GM18520 (cell line): Measurements from ENCODE around the gene MED1.
"Not testable (repeated sequence)": the region's sequence is repeated elsewhere in the genome, so short reads cannot be mapped to it uniquely, and the experiment has no call there.

ENCODE experiments used
- ATAC-seq: cut with Tn5 transposase; IDR thresholded peaks from one replicate; pipeline ENCODE4 v1.9.1; 2021; ENCODE audit not compliant: unreplicated experiment

Gene MED1, protein sequence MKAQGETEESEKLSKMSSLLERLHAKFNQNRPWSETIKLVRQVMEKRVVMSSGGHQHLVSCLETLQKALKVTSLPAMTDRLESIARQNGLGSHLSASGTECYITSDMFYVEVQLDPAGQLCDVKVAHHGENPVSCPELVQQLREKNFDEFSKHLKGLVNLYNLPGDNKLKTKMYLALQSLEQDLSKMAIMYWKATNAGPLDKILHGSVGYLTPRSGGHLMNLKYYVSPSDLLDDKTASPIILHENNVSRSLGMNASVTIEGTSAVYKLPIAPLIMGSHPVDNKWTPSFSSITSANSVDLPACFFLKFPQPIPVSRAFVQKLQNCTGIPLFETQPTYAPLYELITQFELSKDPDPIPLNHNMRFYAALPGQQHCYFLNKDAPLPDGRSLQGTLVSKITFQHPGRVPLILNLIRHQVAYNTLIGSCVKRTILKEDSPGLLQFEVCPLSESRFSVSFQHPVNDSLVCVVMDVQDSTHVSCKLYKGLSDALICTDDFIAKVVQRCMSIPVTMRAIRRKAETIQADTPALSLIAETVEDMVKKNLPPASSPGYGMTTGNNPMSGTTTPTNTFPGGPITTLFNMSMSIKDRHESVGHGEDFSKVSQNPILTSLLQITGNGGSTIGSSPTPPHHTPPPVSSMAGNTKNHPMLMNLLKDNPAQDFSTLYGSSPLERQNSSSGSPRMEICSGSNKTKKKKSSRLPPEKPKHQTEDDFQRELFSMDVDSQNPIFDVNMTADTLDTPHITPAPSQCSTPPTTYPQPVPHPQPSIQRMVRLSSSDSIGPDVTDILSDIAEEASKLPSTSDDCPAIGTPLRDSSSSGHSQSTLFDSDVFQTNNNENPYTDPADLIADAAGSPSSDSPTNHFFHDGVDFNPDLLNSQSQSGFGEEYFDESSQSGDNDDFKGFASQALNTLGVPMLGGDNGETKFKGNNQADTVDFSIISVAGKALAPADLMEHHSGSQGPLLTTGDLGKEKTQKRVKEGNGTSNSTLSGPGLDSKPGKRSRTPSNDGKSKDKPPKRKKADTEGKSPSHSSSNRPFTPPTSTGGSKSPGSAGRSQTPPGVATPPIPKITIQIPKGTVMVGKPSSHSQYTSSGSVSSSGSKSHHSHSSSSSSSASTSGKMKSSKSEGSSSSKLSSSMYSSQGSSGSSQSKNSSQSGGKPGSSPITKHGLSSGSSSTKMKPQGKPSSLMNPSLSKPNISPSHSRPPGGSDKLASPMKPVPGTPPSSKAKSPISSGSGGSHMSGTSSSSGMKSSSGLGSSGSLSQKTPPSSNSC (N-terminal part only)

DNA sequence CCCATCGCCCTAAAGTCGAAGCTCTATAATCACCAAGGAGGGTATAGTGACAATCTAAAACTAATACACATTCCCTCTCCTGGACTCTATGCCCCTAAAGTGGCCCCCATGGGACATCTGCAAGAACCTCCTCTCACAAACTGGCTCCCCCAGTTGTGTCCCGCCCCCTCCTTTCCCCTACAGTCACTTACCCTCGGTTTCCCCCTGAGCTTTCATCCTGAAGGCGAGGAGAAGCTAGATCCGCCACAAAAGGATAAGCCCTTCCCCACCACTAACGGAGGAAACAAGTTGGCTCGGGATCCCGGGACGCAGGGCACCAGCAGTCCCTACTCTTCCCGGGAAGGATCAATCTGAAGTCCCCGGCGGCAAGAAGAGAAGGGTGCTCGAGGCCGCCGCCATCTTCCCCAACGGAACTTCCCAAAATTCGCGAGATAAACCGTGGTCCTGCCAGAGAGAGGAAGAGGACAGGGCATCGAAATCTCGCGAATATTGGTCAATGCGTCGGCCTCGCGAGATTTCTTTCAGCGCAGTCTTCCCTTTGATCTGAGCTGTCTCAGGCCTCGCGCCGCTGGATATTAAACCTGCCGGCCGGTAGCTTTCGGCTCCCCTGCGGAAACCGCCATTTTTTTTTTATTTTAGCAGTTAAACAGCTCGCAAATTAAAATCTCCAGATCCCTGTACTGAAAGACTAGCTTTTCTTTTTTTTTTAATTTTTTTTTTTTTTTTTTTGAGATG, at the start of gene MED1:
Gene MED1, minus strand, starts transcription at position 417 of the 735 bp plus-strand sequence. Its CDS starts 201 bp downstream, at position 216.
- peak; percentile 90 for ATAC-seq

DNA sequence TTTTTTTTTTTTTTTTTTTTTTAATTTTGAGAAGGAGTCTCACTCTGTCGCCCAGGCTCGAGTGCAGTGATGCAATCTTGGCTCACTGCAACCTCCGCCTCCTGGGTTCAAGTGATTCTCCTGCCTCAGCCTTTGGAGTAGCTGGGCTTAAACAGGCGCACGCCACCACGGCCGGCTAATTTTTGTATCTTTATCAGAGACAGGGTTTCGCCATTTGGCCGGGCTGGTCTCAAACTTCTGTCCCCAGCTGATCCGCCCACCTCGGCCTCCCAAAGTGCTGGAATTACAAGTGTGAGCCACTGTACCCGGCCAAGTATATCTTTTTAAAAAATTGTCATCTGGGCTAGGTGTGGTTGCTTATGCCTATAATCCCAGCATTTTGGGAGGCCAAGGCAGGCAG, 45.9 kb upstream of the MED1 start:
- not testable (repeated sequence) for ATAC-seq

DNA sequence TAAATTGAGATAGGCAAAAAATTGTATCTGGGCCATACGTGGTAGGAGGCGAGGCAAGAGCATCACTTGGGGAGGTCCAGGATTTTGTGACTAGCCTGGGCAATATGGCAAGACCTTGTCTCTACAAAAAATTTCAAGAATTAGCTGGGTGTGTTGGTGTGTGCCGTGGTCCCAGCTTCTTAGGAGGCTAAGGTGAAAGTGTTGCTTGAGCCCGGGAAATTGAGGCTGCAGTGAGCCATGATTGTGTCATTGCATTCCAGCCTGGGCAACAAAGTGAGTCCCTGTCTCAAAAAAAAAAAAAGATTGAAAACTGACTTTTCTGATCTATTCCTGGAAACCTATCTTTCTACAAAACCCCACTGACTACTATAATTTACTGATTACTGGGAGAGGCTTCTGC, 36.9 kb upstream of the MED1 start:
- no peak for ATAC-seq

DNA sequence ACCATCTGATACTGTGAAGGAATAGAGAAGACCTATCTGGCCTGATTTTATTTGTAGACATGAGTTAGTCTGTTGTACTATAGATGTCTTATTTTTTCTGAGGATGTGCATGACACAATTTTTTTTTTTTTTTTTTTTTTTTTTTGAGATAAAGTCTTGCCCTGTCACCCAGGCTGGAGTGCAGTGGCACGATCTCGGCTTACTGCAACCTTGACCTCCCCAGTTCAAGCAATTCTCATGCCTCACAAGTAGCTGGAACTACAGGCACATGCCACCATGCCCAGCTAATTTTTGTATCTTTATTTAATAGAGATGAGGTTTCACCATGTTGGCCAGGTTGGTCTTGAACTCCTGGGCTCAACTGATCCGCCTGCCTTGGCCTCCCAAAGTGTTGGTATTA, 36.4 kb upstream of the MED1 start:
- not testable (repeated sequence) for ATAC-seq

DNA sequence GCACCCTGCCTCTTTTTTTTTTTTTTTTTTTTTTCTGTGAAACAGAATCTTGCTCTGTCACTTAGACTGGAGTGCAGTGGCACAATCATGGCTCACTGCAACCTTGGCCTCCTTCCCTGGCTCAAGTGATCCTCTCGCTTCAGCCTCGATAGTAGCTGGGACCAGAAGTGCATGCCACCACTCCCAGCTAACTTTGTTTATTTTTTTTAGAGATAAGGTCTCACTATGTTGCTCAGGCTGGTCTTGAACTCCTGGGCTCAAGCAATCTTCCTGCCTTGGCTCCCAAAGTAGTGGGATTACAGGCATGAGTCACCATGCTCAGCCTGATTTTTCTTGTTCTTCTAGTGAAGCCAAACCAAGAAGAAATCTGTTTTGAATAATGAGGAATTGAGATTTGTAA, 35.2 kb upstream of the MED1 start:
- no peak for ATAC-seq

DNA sequence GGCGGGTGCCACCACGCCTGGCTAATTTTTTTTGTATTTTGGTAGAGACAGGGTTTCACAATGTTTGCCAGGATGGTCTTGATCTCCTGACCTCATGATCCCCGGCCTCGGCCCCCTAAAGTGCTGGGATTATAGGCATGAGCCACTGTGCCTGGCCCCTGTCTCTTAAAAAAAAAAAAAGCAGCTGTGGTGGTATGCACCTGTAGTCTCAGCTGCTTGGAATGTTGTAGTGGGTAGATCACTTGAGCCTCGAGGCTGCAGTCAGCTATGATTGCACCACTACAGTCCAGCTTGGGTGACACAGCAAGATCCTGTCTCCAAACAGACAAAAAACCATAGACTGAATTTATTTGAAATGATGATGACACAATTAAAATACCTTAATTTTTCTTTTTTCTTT, 34.5 kb upstream of the MED1 start:
- no peak for ATAC-seq

DNA sequence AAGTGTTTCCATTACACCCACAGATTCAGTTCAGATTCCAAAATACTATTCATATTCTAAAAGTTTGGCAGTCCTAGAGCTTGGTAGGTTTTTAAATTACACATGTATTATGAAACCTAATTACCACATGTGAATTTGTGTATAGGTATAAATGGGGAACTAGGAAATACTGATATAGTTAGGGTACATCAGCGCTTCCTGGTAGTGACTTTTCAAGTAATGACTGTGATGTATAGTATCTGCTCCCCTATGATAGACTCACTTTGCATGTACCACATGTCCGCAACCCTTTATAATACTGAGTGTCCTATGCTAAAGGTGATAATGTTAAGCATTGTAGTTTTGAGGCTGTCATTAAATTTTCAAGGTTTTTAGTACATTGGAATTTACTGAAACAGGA, 33.1 kb upstream of the MED1 start:
- ATAC-seq, result peak; percentile 56

DNA sequence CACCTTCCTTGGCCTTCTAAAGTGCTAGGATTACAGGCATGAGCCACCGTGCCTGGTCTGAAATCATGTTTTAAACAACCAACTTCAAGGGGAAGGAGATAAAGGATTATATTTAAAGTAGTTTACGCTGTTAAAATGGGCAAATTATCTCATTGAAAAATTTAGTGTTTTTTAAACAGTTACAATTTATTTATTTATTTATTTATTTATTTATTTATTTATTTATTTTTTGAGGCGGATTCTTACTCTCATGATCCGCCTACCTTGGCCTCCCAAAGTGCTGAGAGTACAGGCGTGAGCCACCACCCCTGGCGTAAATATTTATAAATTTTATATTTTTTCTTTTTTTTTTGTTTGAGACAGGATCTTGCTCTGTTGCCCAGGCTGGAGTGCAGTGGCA, 32.4 kb upstream of the MED1 start:
- ATAC-seq, result no peak

DNA sequence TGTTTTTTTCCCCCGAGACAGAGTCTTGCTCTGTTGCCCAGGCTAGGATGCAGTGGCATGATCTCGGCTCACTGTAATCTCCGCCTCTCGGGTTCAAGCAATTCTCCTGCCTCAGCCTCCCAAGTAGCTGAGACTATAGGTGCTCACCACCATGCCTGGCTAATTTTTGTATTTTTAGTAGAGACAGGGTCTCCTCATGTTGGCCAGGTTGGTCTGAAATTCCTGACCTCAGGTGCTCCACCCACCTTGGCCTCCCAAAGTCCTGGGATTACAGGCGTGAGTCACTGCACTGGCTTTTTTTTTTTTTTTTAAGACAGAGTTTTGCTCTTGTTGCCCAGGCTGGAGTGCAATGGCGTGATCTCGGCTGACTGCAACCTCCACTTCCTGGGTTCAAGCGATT, 28.6 kb upstream of the MED1 start:
- ATAC-seq, result not testable (repeated sequence)

DNA sequence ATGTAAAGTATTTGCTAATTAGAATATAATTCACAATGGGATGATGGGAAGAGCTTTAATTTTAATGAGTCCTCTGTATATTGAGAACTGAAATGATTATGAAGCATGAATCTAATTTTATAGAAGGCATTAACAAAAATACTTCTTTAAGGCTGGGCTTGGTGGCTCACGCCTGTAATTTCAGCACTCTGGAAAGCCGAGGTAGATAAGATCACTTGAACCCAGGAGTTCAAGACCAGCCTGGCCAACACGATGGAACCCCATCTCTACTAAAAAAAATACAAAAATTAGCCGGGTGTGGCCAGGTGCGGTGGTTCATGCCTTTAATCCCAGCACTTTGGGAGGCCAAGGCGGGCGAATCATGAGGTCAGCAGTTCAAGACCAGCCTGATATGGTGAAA, 22.2 kb upstream of the MED1 start:
- no peak for ATAC-seq

DNA sequence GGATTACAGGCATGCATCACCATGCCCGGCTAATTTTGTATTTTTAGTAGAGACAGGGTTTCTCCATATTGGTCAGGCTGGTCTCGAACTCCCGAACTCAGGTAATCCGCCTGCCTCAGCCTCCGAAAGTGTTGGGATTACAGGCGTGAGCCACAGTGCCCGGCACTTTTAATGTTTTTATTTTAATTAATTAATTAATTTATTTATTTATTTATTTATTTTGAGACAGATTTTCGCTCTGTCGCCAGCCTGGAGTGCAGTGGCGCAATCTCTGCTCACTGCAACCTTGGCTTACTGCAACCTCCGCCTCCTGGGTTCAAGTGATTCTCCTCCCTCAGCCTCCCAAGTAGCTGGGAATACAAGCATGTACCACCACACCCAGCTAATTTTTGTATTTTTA, 17.5 kb upstream of the MED1 start:
- ATAC-seq, result not testable (repeated sequence)

DNA sequence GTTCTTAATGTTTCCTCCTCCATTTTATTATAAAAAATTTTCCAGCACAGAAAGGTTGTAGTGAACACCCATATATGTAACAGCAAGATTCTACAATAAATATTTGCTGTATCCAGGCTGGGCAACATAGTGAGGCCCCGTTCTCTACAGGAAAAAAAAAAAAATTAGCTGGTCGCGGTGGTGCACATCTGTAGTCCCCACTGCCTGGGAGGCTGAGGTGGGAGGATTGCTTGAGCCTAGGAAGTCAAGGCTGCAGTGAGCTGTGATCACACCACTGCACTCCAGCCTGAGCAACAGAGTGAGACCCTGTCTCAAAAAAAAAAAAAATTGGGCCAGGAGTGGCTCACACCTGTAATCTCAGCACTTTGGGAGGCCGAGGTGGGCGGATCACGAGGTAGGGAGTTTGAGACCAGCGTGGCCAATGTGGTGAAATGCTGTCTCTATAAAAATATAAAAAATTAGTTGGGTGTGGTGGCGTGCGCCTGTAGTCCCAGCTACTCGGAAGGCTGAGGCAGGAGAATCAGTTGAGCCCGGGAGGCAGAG, 13.6 kb upstream of the MED1 start:
- not testable (repeated sequence) for ATAC-seq

DNA sequence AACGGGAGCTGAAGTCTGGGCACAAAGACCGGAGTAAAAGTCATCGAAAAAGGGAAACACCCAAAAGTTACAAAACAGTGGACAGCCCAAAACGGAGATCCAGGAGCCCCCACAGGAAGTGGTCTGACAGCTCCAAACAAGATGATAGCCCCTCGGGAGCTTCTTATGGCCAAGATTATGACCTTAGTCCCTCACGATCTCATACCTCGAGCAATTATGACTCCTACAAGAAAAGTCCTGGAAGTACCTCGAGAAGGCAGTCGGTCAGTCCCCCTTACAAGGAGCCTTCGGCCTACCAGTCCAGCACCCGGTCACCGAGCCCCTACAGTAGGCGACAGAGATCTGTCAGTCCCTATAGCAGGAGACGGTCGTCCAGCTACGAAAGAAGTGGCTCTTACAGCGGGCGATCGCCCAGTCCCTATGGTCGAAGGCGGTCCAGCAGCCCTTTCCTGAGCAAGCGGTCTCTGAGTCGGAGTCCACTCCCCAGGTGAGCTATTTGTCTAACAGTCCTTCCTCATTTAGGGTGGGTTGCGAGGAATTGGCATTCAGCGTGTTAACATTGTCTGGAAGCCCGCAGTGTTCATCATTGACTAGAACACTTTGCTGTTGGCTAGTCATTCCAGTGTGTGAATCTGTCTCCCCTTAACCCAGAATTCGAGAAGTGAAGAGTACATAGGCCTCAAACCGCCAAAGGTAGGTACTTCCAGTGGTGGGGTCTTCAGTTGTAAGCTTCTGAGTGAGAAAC, 11.7 kb upstream of the MED1 start:
- no peak for ATAC-seq

DNA sequence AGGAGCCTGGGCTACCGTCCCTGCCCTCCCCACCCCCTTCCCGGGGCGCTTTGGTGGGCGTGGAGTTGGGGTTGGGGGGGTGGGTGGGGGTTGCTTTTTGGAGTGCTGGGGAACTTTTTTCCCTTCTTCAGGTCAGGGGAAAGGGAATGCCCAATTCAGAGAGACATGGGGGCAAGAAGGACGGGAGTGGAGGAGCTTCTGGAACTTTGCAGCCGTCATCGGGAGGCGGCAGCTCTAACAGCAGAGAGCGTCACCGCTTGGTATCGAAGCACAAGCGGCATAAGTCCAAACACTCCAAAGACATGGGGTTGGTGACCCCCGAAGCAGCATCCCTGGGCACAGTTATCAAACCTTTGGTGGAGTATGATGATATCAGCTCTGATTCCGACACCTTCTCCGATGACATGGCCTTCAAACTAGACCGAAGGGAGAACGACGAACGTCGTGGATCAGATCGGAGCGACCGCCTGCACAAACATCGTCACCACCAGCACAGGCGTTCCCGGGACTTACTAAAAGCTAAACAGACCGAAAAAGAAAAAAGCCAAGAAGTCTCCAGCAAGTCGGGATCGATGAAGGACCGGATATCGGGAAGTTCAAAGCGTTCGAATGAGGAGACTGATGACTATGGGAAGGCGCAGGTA, 11.0 kb upstream of the MED1 start:
- no peak for ATAC-seq

DNA sequence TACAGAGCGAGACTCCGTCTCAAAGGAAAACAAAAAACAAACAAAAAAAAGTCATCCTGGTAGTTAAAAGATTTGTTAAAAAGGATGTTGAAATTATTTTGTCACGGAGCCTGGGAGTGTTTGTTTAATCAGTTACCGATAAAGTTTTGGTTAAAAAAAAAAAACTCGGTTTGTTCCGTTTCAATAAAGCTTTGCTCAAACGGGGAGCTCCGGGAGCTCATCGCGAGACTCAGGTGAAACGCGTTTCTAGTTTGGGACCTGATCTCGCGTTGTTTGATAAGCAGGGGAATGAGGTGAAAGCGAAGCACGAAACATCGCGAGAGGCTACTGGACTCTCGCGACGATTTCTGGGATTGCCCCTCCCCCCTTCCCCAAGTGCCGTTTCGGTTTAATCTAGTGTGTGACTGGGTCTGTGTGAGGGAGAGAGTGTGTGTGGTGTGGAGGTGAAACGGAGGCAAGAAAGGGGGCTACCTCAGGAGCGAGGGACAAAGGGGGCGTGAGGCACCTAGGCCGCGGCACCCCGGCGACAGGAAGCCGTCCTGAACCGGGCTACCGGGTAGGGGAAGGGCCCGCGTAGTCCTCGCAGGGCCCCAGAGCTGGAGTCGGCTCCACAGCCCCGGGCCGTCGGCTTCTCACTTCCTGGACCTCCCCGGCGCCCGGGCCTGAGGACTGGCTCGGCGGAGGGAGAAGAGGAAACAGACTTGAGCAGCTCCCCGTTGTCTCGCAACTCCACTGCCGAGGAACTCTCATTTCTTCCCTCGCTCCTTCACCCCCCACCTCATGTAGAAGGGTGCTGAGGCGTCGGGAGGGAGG, 10.3 kb upstream of the MED1 start, which contains the start of gene CDK12:
Gene CDK12, plus strand, starts transcription at position 374 of the 813 bp plus-strand sequence. CDS start 586 bp downstream, outside the sequence.
- ATAC-seq, result peak; percentile 81

DNA sequence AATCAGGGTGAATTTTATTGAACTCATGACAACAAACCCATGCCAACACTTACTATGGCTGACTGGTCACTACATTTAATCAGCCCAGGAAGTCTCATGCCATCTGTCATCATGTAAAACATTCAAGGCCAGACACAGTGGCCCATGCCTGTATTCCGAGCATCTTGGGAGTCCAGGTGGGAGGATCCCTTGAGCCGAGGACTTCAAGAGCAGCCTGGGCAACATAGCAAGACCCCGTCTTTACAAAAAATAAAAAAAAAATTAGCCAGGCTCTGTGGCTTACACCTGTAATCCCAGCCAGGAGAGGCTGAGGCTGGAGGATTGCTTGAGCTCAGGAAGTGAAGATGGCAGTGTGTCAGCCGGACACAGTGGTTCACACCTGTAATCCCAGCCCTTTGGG, 4.9 kb upstream of the MED1 start:
- no peak for ATAC-seq

DNA sequence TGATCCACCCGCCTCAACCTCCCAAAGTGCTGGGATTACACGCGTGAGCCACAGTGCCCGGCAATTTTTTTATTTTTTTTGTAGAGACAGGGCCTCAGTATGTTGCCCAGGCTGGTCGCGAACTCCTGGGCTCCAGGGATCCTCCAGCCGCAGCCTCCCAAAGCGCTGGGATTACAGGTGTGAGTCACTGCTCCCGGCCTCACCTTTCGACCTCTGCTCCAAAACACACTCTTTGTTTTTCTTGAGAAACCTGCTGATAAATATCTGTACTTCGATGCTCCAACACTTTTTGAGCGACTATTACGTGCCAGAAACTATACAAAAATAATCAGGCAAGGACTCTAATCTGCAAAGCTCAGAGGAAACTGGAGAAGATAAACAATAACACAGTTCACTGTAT, 1.0 kb downstream of the MED1 start:
- no peak for ATAC-seq

DNA sequence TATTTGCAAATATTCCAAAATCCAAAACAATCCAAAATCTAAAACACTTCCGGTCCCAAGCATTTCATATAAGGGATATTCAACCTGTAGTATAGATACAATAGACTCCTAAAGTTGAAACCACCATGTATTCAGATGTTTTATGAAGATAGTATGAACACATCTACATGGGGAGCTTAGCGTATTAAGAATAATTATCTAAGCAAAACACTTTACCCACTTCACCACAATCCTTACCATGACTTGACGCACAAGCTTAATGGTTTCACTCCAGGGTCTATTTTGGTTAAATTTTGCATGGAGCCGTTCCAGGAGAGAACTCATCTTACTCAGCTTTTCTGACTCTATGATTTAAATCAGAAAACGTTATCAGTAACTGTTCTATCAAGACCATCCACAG, 3.5 kb downstream of the MED1 start:
- ATAC-seq, result no peak
